HepG2 (cell line): ENCODE results near the gene ARHGEF26.

Source experiments
- ADNP ChIP-seq: sonication (generic); formaldehyde crosslinking; IDR thresholded peaks from 2 replicates; pipeline ENCODE4 v1.4.0; 2020; ENCODE audit warnings: missing genetic modification reagents
- AHR ChIP-seq: IDR thresholded peaks from 2 replicates; pipeline ENCODE4 v1.6.1; 2018; ENCODE audit warnings: missing genetic modification reagents, missing compliant biosample characterization
- CC2D1A ChIP-seq: sonication (generic); formaldehyde crosslinking; IDR thresholded peaks from 2 replicates; pipeline ENCODE4 v1.8.1; 2023; ENCODE audit warnings: mild to moderate bottlenecking, missing genetic modification reagents
- CTCF ChIP-seq: sonication (generic); formaldehyde crosslinking; IDR thresholded peaks from 2 replicates; pipeline ENCODE4 v1.5.0; 2020; ENCODE audit warnings: mild to moderate bottlenecking, missing genetic modification reagents, moderate library complexity
- DNMT1 ChIP-seq: sonication (generic); formaldehyde crosslinking; IDR thresholded peaks from 2 replicates; pipeline ENCODE4 v1.5.1; 2020; ENCODE audit warnings: mild to moderate bottlenecking, missing genetic modification reagents
- EP300 ChIP-seq, 3 experiments: sonication (generic) in 1 of 3; formaldehyde crosslinking in 1 of 3; IDR thresholded peaks; 2 replicates each; pipeline versions ENCODE4 v1.5.1 to v1.6.1; 2011 to 2020; ENCODE audit warnings: low read depth in 2 of 3, low read length in 2 of 3, borderline replicate concordance in 1 of 3, improper control_type of control experiment in 1 of 3, mild to moderate bottlenecking in 1 of 3, missing genetic modification reagents in 1 of 3, moderate library complexity in 1 of 3
- GFI1 ChIP-seq: sonication (generic); formaldehyde crosslinking; IDR thresholded peaks from 2 replicates; pipeline ENCODE4 v1.5.0; 2020; ENCODE audit warnings: missing genetic modification reagents, mild to moderate bottlenecking, borderline replicate concordance
- MYNN ChIP-seq: sonication (generic); formaldehyde crosslinking; IDR thresholded peaks from 2 replicates; pipeline ENCODE4 v1.4.0; 2020; ENCODE audit warnings: mild to moderate bottlenecking, low read depth, missing genetic modification reagents
- NFYB ChIP-seq: sonication (generic); formaldehyde crosslinking; IDR thresholded peaks from 2 replicates; pipeline ENCODE4 v1.4.0; 2020; ENCODE audit warnings: missing genetic modification reagents
- NR2C2 ChIP-seq: sonication (generic); formaldehyde crosslinking; IDR thresholded peaks from 2 replicates; pipeline ENCODE4 v1.4.0; 2020; ENCODE audit warnings: missing genetic modification reagents, mild to moderate bottlenecking, moderate library complexity, borderline replicate concordance
- PBX3 ChIP-seq: sonication (generic); formaldehyde crosslinking; IDR thresholded peaks from 2 replicates; pipeline ENCODE4 v1.8.1; 2023; ENCODE audit warnings: missing genetic modification reagents, inconsistent platforms, borderline replicate concordance
- USF2 ChIP-seq, 2 experiments: sonication (generic) in 1 of 2; formaldehyde crosslinking in 1 of 2; IDR thresholded peaks; 2 replicates each; pipeline versions ENCODE4 v1.5.1 to v1.6.1; 2011 to 2020; ENCODE audit warnings: borderline replicate concordance in 1 of 2, low read depth in 1 of 2, low read length in 1 of 2, mild to moderate bottlenecking in 1 of 2, missing genetic modification reagents in 1 of 2, moderate library complexity in 1 of 2
- ZNF207 ChIP-seq: fragments of 450-650 bp; IDR thresholded peaks from 2 replicates; pipeline ENCODE4 v1.6.1; 2016; ENCODE audit warnings: antibody characterized with exemption, borderline replicate concordance

- TF ChIP-seq ZNF207: no peak
- TF ChIP-seq ADNP (CRISPR knock-in tag): no peak
- no peak for TF ChIP-seq CTCF (CRISPR knock-in tag)
- peak; percentile 87 for TF ChIP-seq GFI1 (CRISPR knock-in tag)
- TF ChIP-seq EP300 (IDR thresholded peaks at IDR 0.05; ENCODE audit: low read depth in 2 of 2, low read length in 2 of 2): peak; percentile 29 to 87; a peak in 3 of 4 replicates
- TF ChIP-seq EP300 (CRISPR knock-in tag; IDR thresholded peaks at IDR 0.05; ENCODE audit: borderline replicate concordance): peak; percentile 78
- no peak for TF ChIP-seq NFYB (CRISPR knock-in tag)
- TF ChIP-seq AHR (CRISPR knock-in tag): no peak
- no peak for TF ChIP-seq MYNN (CRISPR knock-in tag)
- TF ChIP-seq CC2D1A: no peak
- TF ChIP-seq DNMT1 (CRISPR knock-in tag): no peak
- peak; percentile 63; the same call in 1 of the 2 replicates for TF ChIP-seq NR2C2 (CRISPR knock-in tag)
- TF ChIP-seq PBX3 (CRISPR knock-in tag): no peak
- no peak for TF ChIP-seq USF2 (IDR thresholded peaks at IDR 0.05; ENCODE audit: low read depth, low read length)
- no peak for TF ChIP-seq USF2 (CRISPR knock-in tag; IDR thresholded peaks at IDR 0.05; ENCODE audit: borderline replicate concordance)
Observed at GRCh38 chr3:154139996-154140436, 18.8 kb downstream of the ARHGEF26 start.
